GM21390 (cell line): ENCODE results near the gene HCAR3.
"Not testable (repeated sequence)": the region's sequence is repeated elsewhere in the genome, so short reads cannot be mapped to it uniquely, and the experiment has no call there.

Experiments
- ATAC-seq: cut with Tn5 transposase; IDR thresholded peaks from one replicate; pipeline ENCODE4 v1.9.1; 2021; ENCODE audit not compliant: unreplicated experiment

The HCAR3 gene

DNA sequence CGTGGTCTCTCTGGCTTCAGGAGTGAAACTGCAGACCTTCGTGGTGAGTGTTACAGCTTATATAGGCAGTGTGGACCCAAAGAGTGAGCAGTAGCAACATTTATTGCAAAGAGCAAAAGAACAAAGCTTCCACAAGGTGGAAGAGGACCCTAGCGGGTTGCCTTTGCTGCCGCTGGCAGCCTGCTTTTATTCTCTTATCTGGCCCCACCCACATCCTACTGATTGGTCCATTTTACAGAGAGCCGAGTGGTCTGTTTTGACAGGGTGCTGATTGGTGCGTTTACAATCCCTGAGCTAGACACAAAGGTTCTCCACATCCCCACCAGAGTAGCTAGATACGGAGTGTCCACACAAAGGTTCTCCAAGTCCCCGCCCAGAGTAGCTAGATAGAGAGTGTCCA is 40.6 kb downstream of the HCAR3 start:
- not testable (repeated sequence) for ATAC-seq

DNA sequence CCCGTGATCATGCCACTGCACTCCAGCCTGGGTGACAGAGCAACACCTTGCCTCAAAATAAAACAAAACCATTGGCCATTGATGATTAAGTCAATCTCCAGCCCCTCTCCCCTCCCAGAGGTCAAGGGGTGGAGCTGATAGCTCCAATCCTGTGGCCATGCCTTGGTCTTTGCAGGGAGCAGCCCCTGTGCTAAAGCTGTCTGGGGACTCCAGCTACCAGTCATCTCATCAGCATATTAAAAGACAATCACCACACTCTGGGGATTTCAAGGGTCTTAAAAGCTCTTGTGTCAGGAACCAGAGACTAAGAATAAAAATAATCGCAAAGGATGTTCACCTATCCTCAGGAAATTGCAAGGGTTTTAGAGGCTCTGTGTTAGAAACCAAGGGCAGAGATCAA is 44.1 kb downstream of the HCAR3 start:
- ATAC-seq = no peak

DNA sequence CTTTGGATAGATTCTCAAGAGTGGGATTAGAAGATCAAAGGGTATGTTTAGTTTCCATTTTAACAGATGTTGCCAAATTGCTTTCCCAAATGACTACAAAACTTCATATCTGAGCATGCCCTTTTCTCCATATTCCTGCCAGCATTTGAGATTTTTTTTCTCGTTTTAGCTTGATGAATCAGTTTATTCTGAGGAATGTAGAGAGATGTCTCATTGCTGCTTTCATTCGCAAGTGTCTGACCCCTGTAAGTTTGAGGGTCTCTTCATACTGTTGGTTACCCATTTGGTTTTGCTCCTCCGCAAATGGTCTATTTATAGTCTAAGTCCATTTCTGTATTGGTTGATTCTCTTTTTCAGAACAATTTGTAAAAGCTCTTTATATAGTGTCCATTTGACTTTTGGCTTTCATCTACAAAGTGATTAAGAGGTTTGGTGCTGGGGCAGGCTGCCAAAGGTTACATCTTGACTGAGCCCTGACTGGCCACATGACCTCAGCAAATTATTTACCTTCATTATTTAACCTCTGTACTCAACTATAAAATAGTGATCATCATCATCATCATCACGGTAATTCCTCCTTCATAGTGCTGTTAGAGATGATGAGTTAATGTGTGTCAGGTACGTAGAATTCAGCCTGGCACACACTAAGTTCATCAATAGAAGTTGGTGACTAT is 47.1 kb downstream of the HCAR3 start:
- ATAC-seq = no peak

DNA sequence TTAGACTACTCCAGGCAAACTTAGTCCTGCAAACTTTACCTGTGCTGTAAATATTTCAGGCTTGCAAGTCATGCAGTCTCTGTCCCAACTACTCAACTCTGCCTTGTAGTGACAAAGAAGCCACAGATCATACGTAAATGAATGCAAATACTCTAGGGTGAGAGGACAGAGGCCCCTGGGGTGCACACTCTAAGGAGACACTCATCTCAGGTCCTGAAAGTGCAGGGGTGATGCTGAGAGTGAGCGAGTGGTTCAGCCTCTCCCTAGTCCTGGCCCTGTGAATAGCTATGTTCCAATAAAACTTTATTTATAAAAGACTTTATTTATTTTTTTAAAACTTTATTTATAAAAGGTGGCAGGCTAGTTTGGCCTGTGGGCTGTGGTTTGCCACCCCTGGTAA is 48.3 kb downstream of the HCAR3 start:
- no peak for ATAC-seq

DNA sequence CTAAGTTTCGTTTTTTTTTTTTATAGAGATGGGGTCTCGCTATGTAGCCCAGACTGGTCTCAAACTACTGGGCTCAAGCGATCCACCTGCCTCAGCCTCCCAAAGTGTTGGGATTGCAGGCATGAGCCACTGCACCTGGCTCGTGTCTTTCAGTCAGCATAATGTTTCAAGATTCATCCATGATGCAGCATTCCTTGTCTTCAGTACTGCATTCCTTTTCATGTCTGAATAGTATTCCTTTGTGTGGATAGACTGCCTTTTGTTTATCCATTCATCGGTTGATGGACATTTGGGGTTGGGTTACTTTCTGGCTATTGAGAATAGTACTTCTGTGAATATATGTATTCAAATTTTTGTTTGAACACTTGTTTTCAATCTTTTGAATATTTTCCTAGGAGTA is 50.9 kb downstream of the HCAR3 start:
- ATAC-seq = no peak

DNA sequence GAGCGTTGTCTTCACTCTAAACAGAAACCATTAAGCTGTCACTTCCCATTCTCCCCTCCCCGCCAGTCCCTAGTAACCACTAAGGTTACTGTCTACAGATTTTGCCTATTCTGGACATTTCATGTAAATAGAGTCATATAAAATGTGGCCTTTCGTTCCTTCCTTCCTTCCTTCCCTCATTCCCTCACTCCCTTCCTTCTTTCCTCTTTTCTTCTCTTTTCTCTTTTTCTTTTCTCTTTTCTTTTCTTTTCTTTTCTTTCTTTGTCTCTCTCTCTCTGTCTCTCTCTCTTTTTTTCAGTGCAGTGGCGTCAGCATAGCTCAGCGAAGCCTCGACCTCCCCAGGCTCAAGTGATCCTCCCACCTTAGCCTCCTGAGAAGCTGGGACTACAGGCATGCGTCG is 51.3 kb downstream of the HCAR3 start:
- no peak for ATAC-seq
